ENCODE measurements around the gene POLR3H. TPM values are rescaled to one million over a fixed set of nuclear protein-coding genes. Genes with fewer than 3 reads are reported as not detected.

The POLR3H gene
- total and polyA plus RNA-seq, 2 donors (not counting 3 experiments of a cell fraction or from before 2014, with no cell fraction given), result 31.2 to 39.4 TPM

- Histone ChIP-seq H3K27me3 (ENCODE audit: control insufficient read depth in 2 of 2, insufficient read depth in 2 of 2, low read length in 2 of 2) (peaks cover 0 to 8% of the 10 kb centered on the region in 2 experiments), H3K9me1 (replicated peaks; ENCODE audit: control insufficient read depth, extremely low read depth, insufficient read depth, low read length) (no peaks in the 10 kb centered on the region), H3K27ac (ENCODE audit: insufficient read depth, low read depth, low read length) (no peak overlapping the region), H3K79me2 (ENCODE audit: control insufficient read depth, insufficient read depth, low read length) (no peaks in the 10 kb centered on the region), H3K9ac (replicated peaks; ENCODE audit: extremely low read depth, insufficient read depth, low read length) (no peak overlapping the region), H2AFZ (ENCODE audit: low read depth, low read length) (no peak overlapping the region), H3K4me1 (ENCODE audit: control insufficient read depth, extremely low read depth, insufficient read depth, low read length) (peaks cover 11% of the 10 kb centered on the region), H3K4me2 (ENCODE audit: insufficient read depth, low read length) (no peak overlapping the region), H4K20me1 (replicated peaks; ENCODE audit: control insufficient read depth, extremely low read depth, insufficient read depth, low read length) (no peaks in the 10 kb centered on the region), H3K4me3 (replicated peaks in 1 of 3; ENCODE audit: insufficient read depth in 1 of 3, low read depth in 1 of 3, low read length in 3 of 3) (no peak overlapping the region), H3K36me3 (ENCODE audit: control insufficient read depth in 2 of 2, extremely low read depth in 1 of 2, insufficient read depth in 2 of 2, low read length in 2 of 2) (no peaks in the 10 kb centered on the region), H3K9me3 (replicated peaks; ENCODE audit: control insufficient read depth, insufficient read depth, low read length) (no peaks in the 10 kb centered on the region)
- DNase-seq (ENCODE audit: low read depth, low spot score), result no peak
- intact Hi-C loops (cut with micrococcal nuclease), result no loop called here
- TF ChIP-seq POLR2AphosphoS5 (IDR thresholded peaks at IDR 0.05; ENCODE audit: insufficient read depth, low read depth, low read length), result no peak
- no peak for TF ChIP-seq MAX (IDR thresholded peaks at IDR 0.05; ENCODE audit: insufficient read depth, insufficient read length)
- no peak for TF ChIP-seq FOS (IDR thresholded peaks at IDR 0.05; ENCODE audit: borderline replicate concordance, insufficient read depth, low read length)
- TF ChIP-seq CTCF (IDR thresholded peaks at IDR 0.05; ENCODE audit: extremely low read depth in 1 of 2, insufficient read depth in 1 of 2, low read depth in 1 of 2, low read length in 2 of 2), result no peak
- TF ChIP-seq GATA2 (IDR thresholded peaks at IDR 0.05; ENCODE audit: insufficient read depth, insufficient read length, low read depth, low read length), result no peak
- TF ChIP-seq EZH2 (IDR thresholded peaks at IDR 0.05; ENCODE audit: borderline replicate concordance, low read depth, low read length, severe bottlenecking), result no peak
- TF ChIP-seq MYC (IDR thresholded peaks at IDR 0.05; ENCODE audit: low read depth, low read length), result no peak
- TF ChIP-seq POLR2A (IDR thresholded peaks at IDR 0.05; ENCODE audit: low read depth, low read length), result no peak
- no peak for TF ChIP-seq JUN (IDR thresholded peaks at IDR 0.05; ENCODE audit: borderline replicate concordance, insufficient read depth, insufficient read length, low read depth)
- dilution Hi-C loops (cut with MboI; ENCODE audit: extremely low pct_ligation_motif_present, low sequenced_read_pairs), result no loop called here
- ChIA-PET POLR2A (no interaction called here), CTCF (interaction anchor here (1.2 to 1.4 kb wide), 3 partner anchors 9 to 161 kb away, joined by 3 read pairs; no protein-coding TSS in a partner anchor)
- no peak for FAIRE-seq
- BruUV-seq (replicated peaks), result no TSS peak
Observed at GRCh38 chr22:41564563-41564962, 20.3 kb upstream of the POLR3H start.

Data from endothelial cell of umbilical vein (primary cell).